Panc1 (cell line): ENCODE measurements around the gene PEX19.

Experiments used
- CTCF ChIP-seq: fragments of 450-650 bp; IDR thresholded peaks from 2 replicates; pipeline ENCODE4 v1.5.1; 2017; ENCODE audit warnings: mild to moderate bottlenecking
- POLR2AphosphoS5 ChIP-seq: IDR thresholded peaks from 2 replicates; pipeline ENCODE4 v1.6.1; 2012; ENCODE audit warnings: mild to moderate bottlenecking, low read depth, low read length, moderate library complexity
- TCF7L2 ChIP-seq: IDR thresholded peaks from 2 replicates; pipeline ENCODE4 v1.6.1; 2011; ENCODE audit warnings: mild to moderate bottlenecking, low read depth, low read length, inconsistent platforms

- TF ChIP-seq POLR2AphosphoS5 (no peak), CTCF (no peak), TCF7L2 (no peak)
Observed at GRCh38 chr1:160271025-160271424, 13.9 kb downstream of the PEX19 start.
